K562 (cell line): Measurements from ENCODE around the gene IL1RAPL2.

ENCODE experiments used
- CTCF ChIP-seq, 3 experiments: IDR thresholded peaks in 2 of 3; conservative IDR thresholded peaks in 1 of 3; 2 replicates each; pipeline ENCODE4 v1.5.1; 2011 to 2012; ENCODE audit warnings: low read length in 3 of 3, mild to moderate bottlenecking in 3 of 3, control low read depth in 2 of 3, improper control_type of control experiment in 1 of 3, inconsistent platforms in 1 of 3, low read depth in 1 of 3, mixed read lengths in 1 of 3, moderate library complexity in 1 of 3; ENCODE audit not compliant: insufficient read depth in 2 of 3
- FOXA1 ChIP-seq: fragments of 450-650 bp; IDR thresholded peaks from 2 replicates; pipeline ENCODE4 v1.6.1; 2016; ENCODE audit warnings: mild to moderate bottlenecking, borderline replicate concordance
- HDAC6 ChIP-seq: IDR thresholded peaks from 2 replicates; pipeline ENCODE4 v1.6.1; 2012; ENCODE audit warnings: low read depth, mild to moderate bottlenecking, control low read depth, inconsistent platforms, low read length, moderate library complexity
- KLF6 ChIP-seq: fragments of 250-450 bp; sonication (Bioruptor Pico); IDR thresholded peaks from 2 replicates; pipeline ENCODE4 v1.4.0; 2020; ENCODE audit warnings: mild to moderate bottlenecking, moderate library complexity, borderline replicate concordance
- TBP ChIP-seq: optimal IDR thresholded peaks from 2 replicates; pipeline ENCODE3; 2011; ENCODE audit warnings: low read depth, low read length, improper control_type of control experiment
- TCF7L2 ChIP-seq: fragments of 150-350 bp; IDR thresholded peaks from 2 replicates; pipeline ENCODE4 v1.6.1; 2016; ENCODE audit warnings: low read depth, mild to moderate bottlenecking, low read length, moderate library complexity
- TFAP4 ChIP-seq: sonication (generic); formaldehyde crosslinking; IDR thresholded peaks from 2 replicates; pipeline ENCODE4 v1.8.0; 2022; ENCODE audit warnings: missing genetic modification reagents, mild to moderate bottlenecking, moderate library complexity, borderline replicate concordance
- ZFP36 ChIP-seq: fragments of 150-350 bp; IDR thresholded peaks from 2 replicates; pipeline ENCODE4 v1.6.1; 2018; ENCODE audit warnings: low read length, low read depth; ENCODE audit not compliant: partially characterized antibody
- ZNF431 ChIP-seq: sonication (generic); formaldehyde crosslinking; IDR thresholded peaks from 2 replicates; pipeline ENCODE4 v1.8.0; 2022; ENCODE audit warnings: mild to moderate bottlenecking, missing genetic modification reagents

GRCh38 chrX:104972737-104973136, 406.7 kb downstream of the IL1RAPL2 start:
- no peak for TF ChIP-seq CTCF (IDR thresholded peaks at IDR 0.05 in 2 of 3, conservative IDR thresholded peaks at IDR 0.05 in 1 of 3; ENCODE audit: insufficient read depth in 2 of 3, low read depth in 1 of 3, low read length in 3 of 3)
- TF ChIP-seq HDAC6, result no peak
- no peak for TF ChIP-seq TCF7L2
- no peak for TF ChIP-seq TBP
- no peak for TF ChIP-seq FOXA1
- no peak for TF ChIP-seq ZFP36
- no peak for TF ChIP-seq ZNF431 (CRISPR knock-in tag)
- TF ChIP-seq KLF6, result no peak
- no peak for TF ChIP-seq TFAP4 (CRISPR knock-in tag)
